Measurements from ENCODE around the gene THAP8. TPM values are rescaled to one million over a fixed set of nuclear protein-coding genes. Genes with fewer than 3 reads are reported as not detected.

THAP8 gene, protein sequence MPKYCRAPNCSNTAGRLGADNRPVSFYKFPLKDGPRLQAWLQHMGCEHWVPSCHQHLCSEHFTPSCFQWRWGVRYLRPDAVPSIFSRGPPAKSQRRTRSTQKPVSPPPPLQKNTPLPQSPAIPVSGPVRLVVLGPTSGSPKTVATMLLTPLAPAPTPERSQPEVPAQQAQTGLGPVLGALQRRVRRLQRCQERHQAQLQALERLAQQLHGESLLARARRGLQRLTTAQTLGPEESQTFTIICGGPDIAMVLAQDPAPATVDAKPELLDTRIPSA
- polyA plus RNA-seq (2013), result 5.3 TPM

DNA sequence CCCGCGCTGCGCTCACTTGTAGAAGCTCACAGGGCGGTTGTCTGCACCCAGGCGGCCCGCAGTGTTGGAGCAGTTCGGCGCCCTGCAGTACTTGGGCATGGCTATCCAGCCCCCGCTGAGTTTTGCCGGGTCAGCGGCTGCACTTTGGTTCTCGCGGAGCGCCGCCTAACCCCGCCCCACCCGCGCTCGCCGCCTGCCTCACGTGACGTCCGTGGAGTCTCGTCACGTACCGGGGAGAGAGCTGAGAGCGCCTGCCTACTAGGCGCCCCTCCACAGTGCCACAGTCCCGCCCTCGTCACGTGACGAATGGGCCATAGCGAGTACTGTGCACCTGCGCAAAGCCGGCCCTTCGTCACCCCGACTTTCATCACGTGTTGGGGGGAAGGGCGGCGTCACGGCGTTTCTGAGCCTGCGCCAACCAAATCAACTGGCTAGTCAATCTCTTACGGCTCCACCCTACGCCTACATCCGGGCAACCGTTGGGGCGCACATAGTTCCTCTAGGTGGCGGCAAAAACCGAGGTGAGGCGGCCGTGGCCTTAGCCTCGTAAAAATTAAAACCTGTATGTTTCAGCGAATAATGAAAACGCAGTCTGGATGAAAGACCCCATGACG lies at the start of gene THAP8:
Gene THAP8, minus strand, starts transcription at position 167 of the 614 bp plus-strand sequence. Its CDS starts 68 bp downstream, at position 99.
- no peaks in the 10 kb centered on the region for H3K27me3 ChIP-seq (replicated peaks in 2 of 5; ENCODE audit: control insufficient read depth in 4 of 5, insufficient read depth in 5 of 5, low read length in 4 of 5)
- WGBS (ENCODE audit: insufficient coverage), result 0% methylated on average over 50 of the region's 56 CpGs
- H3K4me1 ChIP-seq (ENCODE audit: control extremely low read depth in 1 of 4, control insufficient read depth in 4 of 4, insufficient read depth in 4 of 4, low read length in 3 of 4), result peaks cover 3 to 30% (median 13%) of the 10 kb centered on the region in 4 experiments
- H3K36me3 ChIP-seq (ENCODE audit: control insufficient read depth in 4 of 4, insufficient read depth in 4 of 4, low read length in 3 of 4), result peaks cover 0 to 18% (median 10%) of the 10 kb centered on the region in 4 experiments
- POLR2A ChIA-PET, result interaction anchor here (0.5 to 1.1 kb wide), 3 partner anchors 18 to 179 kb away, joined by 3 to 4 read pairs (median 3); no protein-coding TSS in a partner anchor
- H3K4me3 ChIP-seq (ENCODE audit: control insufficient read depth in 1 of 7, extremely low read depth in 1 of 7, insufficient read depth in 4 of 7, low read depth in 2 of 7, low read length in 6 of 7), result peak within 1 kb of the TSS; percentile 71 to 94 (median 89)
- peak; percentile 99 to 100 (median 100) for DNase-seq
- H3K9me3 ChIP-seq (ENCODE audit: control extremely low read depth in 1 of 5, control insufficient read depth in 4 of 5, insufficient read depth in 2 of 5, low read depth in 1 of 5, low read length in 4 of 5), result no peaks in the 10 kb centered on the region
- CTCF ChIA-PET, result interaction anchor here (1.0 to 1.8 kb wide), 4 partner anchors 11 to 200 kb away, joined by 3 to 9 read pairs (median 3); partner anchors contain the start of gene CAPNS1
- peak within 1 kb of the TSS; percentile 79 to 92 for H3K27ac ChIP-seq (ENCODE audit: insufficient read depth in 1 of 2, low read depth in 1 of 2, low read length in 2 of 2, poor library complexity in 1 of 2, severe bottlenecking in 2 of 2)

- Histone ChIP-seq H3K27me3 (replicated peaks in 2 of 5; ENCODE audit: control insufficient read depth in 4 of 5, insufficient read depth in 5 of 5, low read length in 4 of 5) (no peaks in the 10 kb centered on the region), H3K27ac (ENCODE audit: insufficient read depth in 1 of 2, low read depth in 1 of 2, low read length in 2 of 2, poor library complexity in 1 of 2, severe bottlenecking in 2 of 2) (no peak overlapping the region), H3K4me1 (ENCODE audit: control extremely low read depth in 1 of 4, control insufficient read depth in 4 of 4, insufficient read depth in 4 of 4, low read length in 3 of 4) (no peaks in the 10 kb centered on the region), H3K4me3 (ENCODE audit: control insufficient read depth in 1 of 7, extremely low read depth in 1 of 7, insufficient read depth in 4 of 7, low read depth in 2 of 7, low read length in 6 of 7) (no peak overlapping the region), H3K9me3 (ENCODE audit: control extremely low read depth in 1 of 5, control insufficient read depth in 4 of 5, insufficient read depth in 2 of 5, low read depth in 1 of 5, low read length in 4 of 5) (no peaks in the 10 kb centered on the region), H3K36me3 (ENCODE audit: control insufficient read depth in 4 of 4, insufficient read depth in 4 of 4, low read length in 3 of 4) (peaks cover 5 to 75% (median 37%) of the 10 kb centered on the region in 4 experiments)
- WGBS (ENCODE audit: insufficient coverage), result 99% methylated on average over 21 of the region's 24 CpGs
- ChIA-PET CTCF (interaction anchor here (0.8 kb wide), 1 partner anchor 13 kb away, joined by 3 read pairs; no protein-coding TSS in a partner anchor), POLR2A (interaction anchor here (0.6 to 1.4 kb wide), 2 partner anchors 12 to 30 kb away, joined by 3 read pairs; no protein-coding TSS in a partner anchor)
- DNase-seq, result no peak
Measured at GRCh38 chr19:36103040-36103626, 49.0 kb upstream of the THAP8 start.

DNA sequence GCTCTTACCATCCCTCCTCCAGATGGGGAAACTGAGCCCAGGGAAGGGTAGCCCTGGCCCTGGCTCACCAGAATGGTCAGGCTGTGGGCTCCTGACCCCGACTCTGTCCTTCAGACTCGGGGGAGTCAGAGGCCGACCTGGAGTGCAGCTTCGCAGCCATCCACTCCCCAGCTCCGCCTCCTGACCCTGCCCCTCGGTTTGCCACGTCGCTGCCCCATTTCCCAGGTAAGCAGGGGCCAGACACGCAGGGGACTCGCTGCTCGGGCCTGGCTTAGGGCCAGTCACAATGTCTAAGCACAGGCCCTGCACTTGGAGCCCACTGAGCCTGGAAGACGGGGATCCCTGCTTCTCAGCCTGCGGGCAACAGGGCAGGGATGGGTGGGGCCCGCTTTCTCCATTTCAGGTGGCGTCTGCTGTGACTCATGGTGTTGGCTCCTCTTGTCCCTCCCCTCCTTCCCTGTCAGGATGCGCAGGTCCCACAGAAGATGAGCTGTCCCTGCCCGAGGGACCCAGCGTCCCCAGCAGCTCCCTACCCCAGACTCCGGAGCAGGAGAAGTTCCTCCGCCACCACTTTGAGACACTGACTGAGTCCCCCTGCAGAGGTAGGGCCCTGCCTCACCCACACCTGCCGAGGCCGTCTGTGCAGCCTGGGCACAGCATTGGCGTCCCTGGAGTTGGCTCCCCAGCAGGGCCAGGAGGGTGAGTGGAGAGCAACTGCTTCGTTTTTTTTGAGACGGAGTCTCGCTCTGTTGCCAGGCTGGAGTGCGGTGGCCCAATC lies 47.7 kb upstream of the THAP8 start:
- Histone ChIP-seq H3K27me3 (replicated peaks in 2 of 5; ENCODE audit: control insufficient read depth in 4 of 5, insufficient read depth in 5 of 5, low read length in 4 of 5) (no peaks in the 10 kb centered on the region), H3K4me3 (ENCODE audit: control insufficient read depth in 1 of 7, extremely low read depth in 1 of 7, insufficient read depth in 4 of 7, low read depth in 2 of 7, low read length in 6 of 7) (no peak overlapping the region), H3K27ac (ENCODE audit: insufficient read depth in 1 of 2, low read depth in 1 of 2, low read length in 2 of 2, poor library complexity in 1 of 2, severe bottlenecking in 2 of 2) (no peak overlapping the region), H3K36me3 (ENCODE audit: control insufficient read depth in 4 of 4, insufficient read depth in 4 of 4, low read length in 3 of 4) (peaks cover 9 to 79% (median 40%) of the 10 kb centered on the region in 4 experiments), H3K4me1 (ENCODE audit: control extremely low read depth in 1 of 4, control insufficient read depth in 4 of 4, insufficient read depth in 4 of 4, low read length in 3 of 4) (no peaks in the 10 kb centered on the region), H3K9me3 (ENCODE audit: control extremely low read depth in 1 of 5, control insufficient read depth in 4 of 5, insufficient read depth in 2 of 5, low read depth in 1 of 5, low read length in 4 of 5) (no peaks in the 10 kb centered on the region)
- WGBS (ENCODE audit: insufficient coverage), result 98% methylated on average over 23 of the region's 27 CpGs
- ChIA-PET POLR2A (no interaction called here), CTCF (no interaction called here)
- no peak for DNase-seq

DNA sequence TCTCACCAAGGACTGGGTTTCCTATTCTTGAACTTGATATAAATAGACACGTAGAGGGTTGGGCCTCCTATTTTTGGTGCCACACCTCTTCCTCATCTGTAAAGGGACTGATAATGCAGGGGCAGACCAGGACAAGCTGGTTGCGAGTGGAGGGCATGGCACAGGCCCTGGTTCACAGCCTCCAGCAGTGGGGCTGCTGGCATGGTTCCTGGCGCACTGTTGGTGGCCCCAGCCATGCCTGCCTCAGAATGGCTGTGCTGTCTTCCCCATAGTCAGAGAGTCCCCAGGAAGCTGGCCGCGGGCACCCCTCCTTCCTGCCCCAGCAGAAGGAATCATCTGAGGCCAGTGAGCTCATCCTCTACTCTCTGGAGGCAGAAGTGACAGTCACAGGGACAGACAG lies 46.4 kb upstream of the THAP8 start:
- POLR2A ChIA-PET, result no interaction called here
- Histone ChIP-seq H3K4me1 (ENCODE audit: control extremely low read depth in 1 of 4, control insufficient read depth in 4 of 4, insufficient read depth in 4 of 4, low read length in 3 of 4) (no peaks in the 10 kb centered on the region), H3K27me3 (replicated peaks in 2 of 5; ENCODE audit: control insufficient read depth in 4 of 5, insufficient read depth in 5 of 5, low read length in 4 of 5) (no peaks in the 10 kb centered on the region), H3K4me3 (ENCODE audit: control insufficient read depth in 1 of 7, extremely low read depth in 1 of 7, insufficient read depth in 4 of 7, low read depth in 2 of 7, low read length in 6 of 7) (no peak overlapping the region), H3K27ac (ENCODE audit: insufficient read depth in 1 of 2, low read depth in 1 of 2, low read length in 2 of 2, poor library complexity in 1 of 2, severe bottlenecking in 2 of 2) (no peak overlapping the region), H3K9me3 (ENCODE audit: control extremely low read depth in 1 of 5, control insufficient read depth in 4 of 5, insufficient read depth in 2 of 5, low read depth in 1 of 5, low read length in 4 of 5) (no peaks in the 10 kb centered on the region), H3K36me3 (ENCODE audit: control insufficient read depth in 4 of 4, insufficient read depth in 4 of 4, low read length in 3 of 4) (peaks cover 6 to 80% (median 39%) of the 10 kb centered on the region in 4 experiments)
- CTCF ChIA-PET, result no interaction called here
- WGBS (ENCODE audit: insufficient coverage), result 72% methylated on average over 5 of the region's 5 CpGs
- DNase-seq, result peak; percentile 11 to 59 (median 41)

- ChIA-PET CTCF (no interaction called here), POLR2A (no interaction called here)
- H3K36me3 ChIP-seq (ENCODE audit: control insufficient read depth in 4 of 4, insufficient read depth in 4 of 4, low read length in 3 of 4), result peaks cover 6 to 74% (median 37%) of the 10 kb centered on the region in 4 experiments
- no peak overlapping the region for H3K4me3 ChIP-seq (ENCODE audit: control insufficient read depth in 1 of 7, extremely low read depth in 1 of 7, insufficient read depth in 4 of 7, low read depth in 2 of 7, low read length in 6 of 7)
- H3K27me3 ChIP-seq (replicated peaks in 2 of 5; ENCODE audit: control insufficient read depth in 4 of 5, insufficient read depth in 5 of 5, low read length in 4 of 5), result no peaks in the 10 kb centered on the region
- H3K4me1 ChIP-seq (ENCODE audit: control extremely low read depth in 1 of 4, control insufficient read depth in 4 of 4, insufficient read depth in 4 of 4, low read length in 3 of 4), result no peaks in the 10 kb centered on the region
- WGBS (ENCODE audit: insufficient coverage), result 98% methylated on average over 17 of the region's 19 CpGs
- no peak for DNase-seq
- no peak overlapping the region for H3K27ac ChIP-seq (ENCODE audit: insufficient read depth in 1 of 2, low read depth in 1 of 2, low read length in 2 of 2, poor library complexity in 1 of 2, severe bottlenecking in 2 of 2)
- H3K9me3 ChIP-seq (ENCODE audit: control extremely low read depth in 1 of 5, control insufficient read depth in 4 of 5, insufficient read depth in 2 of 5, low read depth in 1 of 5, low read length in 4 of 5), result no peaks in the 10 kb centered on the region
Measured at GRCh38 chr19:36099166-36099785, 45.2 kb upstream of the THAP8 start.

DNA sequence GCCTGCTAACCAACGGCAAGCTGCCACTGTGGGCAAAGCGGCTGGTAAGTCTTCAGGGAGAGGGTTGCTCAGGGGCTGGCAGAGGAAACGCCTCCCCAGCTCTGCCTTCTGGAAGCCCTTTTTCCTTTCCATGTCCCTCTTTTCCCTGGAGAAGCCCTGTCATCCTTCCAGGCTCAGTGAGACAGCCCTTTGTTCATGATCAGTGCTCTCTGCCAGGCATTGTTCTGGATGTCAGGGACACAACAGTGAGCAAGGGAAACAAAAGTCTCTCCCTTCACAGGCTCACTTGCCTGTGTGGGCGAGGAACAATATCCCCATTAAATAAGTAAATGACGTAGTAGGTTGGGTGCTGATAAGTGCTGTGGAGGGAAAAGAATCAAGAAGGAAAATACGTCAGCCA lies 43.0 kb upstream of the THAP8 start:
- DNase-seq, result no peak
- POLR2A ChIA-PET, result interaction anchor here (0.7 kb wide), 1 partner anchor 81 kb away, joined by 3 read pairs; no protein-coding TSS in a partner anchor
- 96% methylated on average over 4 of the region's 6 CpGs for WGBS (ENCODE audit: insufficient coverage)
- CTCF ChIA-PET, result no interaction called here
- no peaks in the 10 kb centered on the region for H3K9me3 ChIP-seq (ENCODE audit: control extremely low read depth in 1 of 5, control insufficient read depth in 4 of 5, insufficient read depth in 2 of 5, low read depth in 1 of 5, low read length in 4 of 5)
- no peak overlapping the region for H3K4me3 ChIP-seq (ENCODE audit: control insufficient read depth in 1 of 7, extremely low read depth in 1 of 7, insufficient read depth in 4 of 7, low read depth in 2 of 7, low read length in 6 of 7)
- H3K36me3 ChIP-seq (ENCODE audit: control insufficient read depth in 4 of 4, insufficient read depth in 4 of 4, low read length in 3 of 4), result peaks cover 8 to 72% (median 36%) of the 10 kb centered on the region in 4 experiments
- no peaks in the 10 kb centered on the region for H3K4me1 ChIP-seq (ENCODE audit: control extremely low read depth in 1 of 4, control insufficient read depth in 4 of 4, insufficient read depth in 4 of 4, low read length in 3 of 4)
- no peak overlapping the region for H3K27ac ChIP-seq (ENCODE audit: insufficient read depth in 1 of 2, low read depth in 1 of 2, low read length in 2 of 2, poor library complexity in 1 of 2, severe bottlenecking in 2 of 2)
- no peaks in the 10 kb centered on the region for H3K27me3 ChIP-seq (replicated peaks in 2 of 5; ENCODE audit: control insufficient read depth in 4 of 5, insufficient read depth in 5 of 5, low read length in 4 of 5)
